ENCODE data around the gene PDIA5.

The PDIA5 gene

DNA sequence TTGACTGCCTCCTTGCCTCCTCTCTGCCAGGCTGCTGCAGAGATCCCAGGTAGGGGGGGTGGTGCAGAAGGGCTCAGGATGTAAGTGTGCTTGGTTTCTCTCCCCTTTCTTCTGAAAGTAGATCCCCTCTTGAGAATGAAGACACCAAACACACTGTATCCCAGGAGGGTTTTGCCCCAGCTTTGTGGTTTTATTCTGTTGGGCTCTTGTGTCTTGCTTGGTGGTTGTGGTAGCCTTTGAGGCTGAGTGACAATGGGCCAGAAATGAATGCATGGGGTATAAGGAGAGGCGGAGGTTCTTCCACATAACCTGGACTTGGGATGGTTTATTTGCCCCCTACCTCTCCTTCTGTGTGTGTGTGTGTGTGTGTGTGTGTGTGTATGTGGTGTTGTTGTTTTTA is 5.7 kb downstream of the PDIA5 start:
- no peak for DNase-seq

DNA sequence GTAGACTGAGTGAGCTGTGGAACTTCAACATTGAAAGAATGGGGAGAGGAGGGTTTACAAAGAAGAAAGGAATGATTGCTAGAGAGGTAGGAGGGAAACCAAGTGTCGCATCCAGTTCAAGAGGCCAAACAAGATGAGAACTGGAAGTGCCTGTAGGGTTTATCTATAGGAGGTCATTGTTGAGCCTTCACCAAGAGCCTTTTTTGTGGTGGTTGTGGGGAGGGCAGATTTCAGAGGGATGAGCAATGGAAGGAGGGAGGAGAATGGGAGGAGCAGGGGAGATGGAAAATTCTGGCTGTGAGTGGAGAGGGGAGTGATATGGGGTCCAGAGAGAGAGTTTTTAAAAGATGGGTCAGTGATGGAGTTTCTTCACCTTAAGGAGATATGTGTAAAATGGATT is 8.5 kb downstream of the PDIA5 start:
- DNase-seq: no peak

DNA sequence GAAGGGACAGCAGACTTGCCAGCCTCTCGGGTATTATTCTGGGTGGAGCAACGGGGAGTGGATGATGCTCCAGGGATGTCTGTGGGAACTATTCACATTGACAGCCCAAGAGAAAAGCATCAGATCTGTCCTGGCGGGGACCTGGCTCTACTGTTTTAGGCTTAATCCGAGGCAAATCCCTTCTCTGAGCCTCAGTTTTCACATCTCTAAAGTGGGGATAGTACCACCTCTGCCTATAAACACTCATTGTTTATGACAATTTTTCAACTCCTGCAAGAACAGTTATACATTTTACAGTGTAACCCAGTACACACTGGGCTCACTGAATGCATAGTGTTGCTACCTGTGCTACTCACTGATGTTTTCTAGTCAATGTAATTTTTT is 9.3 kb downstream of the PDIA5 start:
- DNase-seq: no peak

DNA sequence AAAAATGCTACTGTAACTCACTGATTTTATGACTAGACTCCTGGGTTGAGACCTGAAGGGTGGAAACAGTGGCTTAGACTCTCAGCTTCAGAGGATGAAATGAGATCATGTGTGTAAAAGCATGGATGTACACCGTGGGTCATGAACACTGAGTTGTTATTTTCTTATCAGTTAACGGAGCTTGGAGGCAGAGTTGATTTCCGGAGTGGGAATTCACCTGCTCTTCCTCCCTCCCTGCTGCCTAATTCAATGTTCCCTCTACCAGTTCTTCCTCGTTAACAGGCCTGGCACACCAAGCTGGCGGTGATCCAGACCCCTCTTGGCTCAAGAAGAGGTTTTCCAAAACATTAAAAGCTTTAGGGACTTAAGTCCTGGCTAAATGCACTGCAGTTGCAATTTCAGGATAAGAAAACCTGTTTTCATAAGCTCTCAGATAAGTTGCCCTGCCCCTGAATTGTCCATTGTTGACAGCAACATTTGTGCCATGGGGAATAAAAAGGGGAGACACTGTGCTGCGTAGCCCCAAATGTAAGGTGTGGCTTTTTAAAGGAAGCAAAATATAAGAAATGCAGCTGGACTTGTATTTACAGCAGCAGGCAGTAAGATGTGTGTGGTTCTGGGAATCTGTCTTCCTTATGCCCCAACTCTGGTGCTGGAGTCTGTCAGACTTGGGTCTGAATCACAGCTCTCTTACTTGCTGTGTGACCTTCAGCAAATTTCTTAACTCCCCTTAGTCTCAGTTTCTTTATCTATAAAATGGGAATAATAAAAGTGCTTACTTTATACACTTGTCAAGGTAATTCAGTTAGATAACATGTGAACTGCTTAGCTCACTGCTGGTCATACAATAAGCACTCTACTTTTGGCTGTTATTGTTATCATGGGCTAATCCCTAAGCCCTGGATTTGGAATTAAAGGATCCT is 9.9 kb downstream of the PDIA5 start:
- DNase-seq: peak; percentile 91

DNA sequence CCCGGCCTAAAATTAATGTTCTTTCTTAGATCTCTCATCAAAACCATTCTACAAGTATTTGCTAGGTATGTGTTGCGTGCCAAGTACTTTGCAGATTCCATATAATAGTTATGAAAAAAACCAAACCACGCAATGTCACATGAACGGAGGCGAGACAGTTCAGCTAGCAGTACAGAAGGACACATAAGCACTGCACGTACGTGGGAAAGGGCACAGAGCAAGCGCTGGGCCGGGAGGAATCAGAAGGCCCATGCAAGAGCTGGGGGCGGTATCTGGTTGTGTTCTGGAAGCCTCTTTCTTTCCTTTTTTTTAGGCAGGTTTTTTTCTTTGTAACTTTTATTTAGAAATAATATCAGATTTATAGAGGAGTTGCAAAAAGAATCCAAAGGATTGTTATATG is 11.3 kb downstream of the PDIA5 start:
- DNase-seq: no peak

DNA sequence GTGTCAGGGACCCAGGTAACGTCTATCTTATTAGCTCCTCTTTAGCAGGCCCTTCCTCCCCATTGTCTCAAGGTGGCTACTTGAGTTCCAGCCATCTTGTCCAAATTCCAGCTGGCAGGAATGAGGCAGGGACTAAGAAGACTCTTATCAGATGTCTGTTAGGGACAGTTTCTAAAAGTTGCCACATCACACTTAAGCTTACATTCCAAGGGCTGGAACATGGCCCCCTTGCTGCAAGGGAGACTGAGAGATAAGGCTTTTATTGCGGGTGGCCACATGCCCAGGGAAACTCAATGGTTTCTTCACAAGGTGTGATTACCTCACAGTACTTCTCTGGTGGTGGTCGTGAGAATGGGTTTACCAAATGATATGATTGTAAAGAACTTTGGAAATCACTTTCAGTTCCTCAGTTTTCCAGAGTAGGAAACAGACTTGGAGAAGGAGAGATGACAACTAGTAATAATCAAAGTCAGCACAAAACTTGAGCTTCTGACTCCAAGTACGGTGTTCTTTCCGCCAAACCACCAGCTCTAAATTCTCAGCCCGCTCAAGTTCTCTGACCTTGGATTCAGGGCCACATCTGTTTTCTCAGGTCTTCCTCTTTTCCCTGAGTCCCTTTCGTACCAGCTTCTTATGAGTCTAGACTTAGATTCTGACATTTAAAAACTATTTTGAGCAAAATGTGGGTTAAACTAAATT is 14.2 kb downstream of the PDIA5 start:
- no peak for DNase-seq

DNA sequence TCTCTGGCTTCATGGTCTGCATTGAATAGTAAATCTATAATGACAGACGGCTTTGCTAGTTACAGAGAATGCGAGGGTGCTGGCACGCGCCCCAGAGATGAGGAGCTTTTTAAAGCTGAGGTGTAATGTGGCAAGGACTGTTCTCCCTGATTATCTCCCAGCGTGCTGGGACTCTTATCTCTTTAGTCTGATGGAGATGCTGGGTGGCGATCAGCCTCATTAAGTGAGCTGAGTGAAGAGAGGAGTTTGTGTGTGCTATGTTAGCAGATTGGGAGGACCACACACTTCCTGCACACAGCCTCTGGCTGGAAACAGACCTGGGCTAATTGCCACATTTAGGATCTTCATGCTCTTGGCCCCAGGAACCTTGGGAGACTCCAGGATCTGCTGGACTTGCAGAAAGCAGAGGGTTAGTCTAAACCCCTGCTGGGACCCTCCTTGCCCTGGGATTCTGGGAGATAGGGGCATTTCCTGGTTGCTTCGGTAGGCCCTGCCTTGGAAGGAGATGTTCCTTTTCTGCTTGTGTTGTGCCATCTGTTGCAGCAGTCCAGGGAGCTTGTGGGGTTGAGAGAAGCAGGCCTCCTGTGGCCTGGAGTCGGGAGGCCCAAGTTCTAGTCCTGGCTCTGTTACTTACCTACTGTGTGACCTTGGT is 15.0 kb downstream of the PDIA5 start:
- DNase-seq: peak; percentile 92

DNA sequence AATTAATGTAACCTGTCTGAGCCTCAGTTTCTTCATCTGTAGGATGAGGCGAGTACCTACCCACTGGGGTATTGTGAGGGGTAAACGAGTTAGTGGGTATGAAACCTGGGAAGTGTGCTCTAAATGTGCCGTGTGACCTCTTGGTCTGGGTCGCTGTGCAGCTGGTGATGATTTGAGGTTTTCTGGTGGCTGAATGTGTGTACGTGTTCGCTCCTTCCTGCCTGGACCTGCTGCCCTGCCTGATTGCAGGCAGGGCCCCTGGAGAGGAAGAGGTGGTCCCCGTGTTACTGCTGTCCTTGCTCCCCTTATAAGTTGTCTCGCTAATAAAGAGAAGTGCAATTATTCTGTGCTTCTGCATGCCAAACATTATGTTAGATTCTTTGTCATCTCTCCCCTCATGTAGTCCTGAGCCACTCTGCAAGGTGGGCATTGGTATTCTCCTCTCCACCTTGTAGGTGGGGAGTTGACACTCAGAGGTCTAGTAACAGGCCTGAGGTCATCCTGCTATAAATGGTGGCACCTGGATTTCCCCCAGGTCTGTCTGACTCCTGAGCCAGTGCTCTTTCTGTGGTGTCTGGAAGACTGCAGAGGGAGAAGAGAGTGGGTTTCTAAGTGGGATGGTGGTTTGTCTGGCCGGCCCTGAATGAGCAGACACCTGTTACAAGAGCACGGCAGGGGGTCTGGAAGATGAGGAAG is 15.7 kb downstream of the PDIA5 start:
- no peak for DNase-seq

DNA sequence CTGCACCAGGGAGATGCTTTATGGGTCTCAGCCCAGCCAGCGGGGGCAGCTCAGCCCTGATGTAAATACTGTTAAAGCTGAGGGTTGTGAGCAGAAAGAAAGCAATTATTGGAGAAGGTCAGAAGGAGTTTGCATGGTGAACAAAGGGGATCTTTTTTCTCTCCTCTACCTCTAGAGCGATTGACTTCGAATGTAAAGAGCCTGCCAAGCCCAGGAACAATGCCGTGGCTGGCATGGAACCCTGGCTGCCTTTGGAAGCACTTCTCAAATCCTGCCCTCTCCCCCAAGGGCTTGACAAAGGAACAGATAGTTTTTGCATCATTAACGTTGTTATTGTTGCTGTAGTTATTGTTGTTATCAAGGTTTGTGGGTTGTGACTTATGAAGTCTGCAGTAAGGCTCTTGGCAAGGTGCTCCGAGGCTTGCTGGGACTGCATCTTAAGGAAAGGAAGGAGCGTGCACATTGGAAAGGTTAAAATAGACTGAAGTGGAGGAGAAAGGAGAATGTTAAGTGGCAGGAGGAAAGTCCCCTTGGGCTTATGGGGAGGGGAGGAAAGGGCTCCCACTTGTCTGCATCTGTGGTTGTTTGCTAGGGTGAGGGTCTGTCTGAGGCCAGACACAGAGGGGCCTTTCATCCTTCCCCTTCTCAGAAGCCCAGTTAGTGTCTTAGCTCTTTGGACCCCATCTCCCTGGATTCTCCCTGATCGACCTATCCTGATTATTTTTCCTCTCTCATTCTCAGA is 16.7 kb downstream of the PDIA5 start:
- DNase-seq: peak; percentile 62

DNA sequence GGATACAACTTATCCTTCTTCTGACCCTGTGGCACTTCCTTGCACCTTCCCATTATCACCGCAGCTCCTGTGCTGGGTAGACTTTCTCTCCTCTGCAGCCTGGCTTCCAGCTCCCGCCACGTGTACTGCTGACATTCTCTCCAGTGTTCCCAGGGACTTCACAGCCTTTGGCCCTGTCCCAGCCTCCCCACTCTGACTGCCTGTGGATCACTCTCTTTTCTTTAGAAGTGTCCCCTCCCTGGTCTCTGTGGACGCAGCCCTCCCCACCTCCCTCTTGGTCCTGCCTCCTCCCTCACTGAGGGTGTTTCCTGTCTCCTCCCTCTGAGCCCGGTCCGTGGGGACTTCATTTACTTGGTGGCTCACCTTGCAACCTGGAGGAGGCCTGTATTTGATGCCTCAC is 17.4 kb downstream of the PDIA5 start:
- DNase-seq: peak; percentile 40

DNA sequence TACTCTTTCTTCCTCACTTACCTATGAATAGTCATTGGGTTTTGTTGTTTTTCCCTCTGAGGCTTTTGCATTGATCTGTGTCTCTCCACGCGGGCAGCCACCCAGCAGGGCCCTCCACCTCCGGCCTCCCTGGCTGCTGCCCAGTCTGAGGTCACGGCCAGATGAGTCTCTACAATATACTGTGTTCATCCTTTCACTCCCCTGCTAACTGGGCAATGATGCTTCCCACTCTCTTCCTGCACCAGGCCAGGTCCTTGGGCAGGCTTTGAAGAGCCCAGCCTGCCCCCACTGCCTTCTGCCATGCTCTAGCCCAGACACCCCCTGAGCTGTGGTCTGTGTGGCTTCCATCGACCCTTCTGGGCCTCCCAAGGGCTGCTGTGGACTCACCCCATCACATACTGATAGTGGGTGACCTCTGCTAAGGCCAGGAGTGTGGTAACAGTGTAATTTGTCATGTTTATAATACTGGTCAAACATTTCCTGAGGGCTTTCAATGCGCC is 18.0 kb downstream of the PDIA5 start:
- DNase-seq: peak; percentile 27

DNA sequence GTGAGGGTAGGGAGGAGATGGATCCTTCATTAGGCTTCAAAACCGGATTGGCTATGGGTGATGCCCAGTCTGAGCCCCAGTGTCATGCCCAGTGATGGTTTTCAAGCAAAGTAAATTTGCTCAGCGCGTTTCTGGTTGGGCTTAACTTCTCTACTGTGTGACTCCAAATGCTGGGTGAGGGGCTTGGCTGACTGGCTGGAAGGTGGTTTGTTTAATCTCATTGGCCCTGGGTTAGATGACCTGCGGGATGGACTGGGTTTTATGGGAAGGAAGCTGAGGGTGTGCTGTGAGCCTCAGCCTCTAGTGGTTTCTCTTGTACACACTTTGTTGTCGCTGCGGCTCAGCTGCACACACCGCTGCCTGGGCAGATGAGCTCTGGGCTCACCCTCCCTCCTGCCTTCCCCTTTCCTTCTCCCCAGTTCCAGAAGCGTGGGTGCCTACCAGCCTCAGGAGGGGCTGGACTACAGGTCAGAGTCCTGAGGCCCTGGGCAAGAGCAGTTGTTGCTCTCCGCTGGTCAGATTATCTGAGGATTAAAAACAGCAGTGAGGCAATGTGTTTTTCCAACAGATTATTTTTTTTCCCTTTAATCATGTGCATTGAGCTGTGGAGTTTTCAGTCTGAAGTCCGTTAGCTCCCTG is 18.6 kb downstream of the PDIA5 start:
- peak; percentile 31 for DNase-seq

DNA sequence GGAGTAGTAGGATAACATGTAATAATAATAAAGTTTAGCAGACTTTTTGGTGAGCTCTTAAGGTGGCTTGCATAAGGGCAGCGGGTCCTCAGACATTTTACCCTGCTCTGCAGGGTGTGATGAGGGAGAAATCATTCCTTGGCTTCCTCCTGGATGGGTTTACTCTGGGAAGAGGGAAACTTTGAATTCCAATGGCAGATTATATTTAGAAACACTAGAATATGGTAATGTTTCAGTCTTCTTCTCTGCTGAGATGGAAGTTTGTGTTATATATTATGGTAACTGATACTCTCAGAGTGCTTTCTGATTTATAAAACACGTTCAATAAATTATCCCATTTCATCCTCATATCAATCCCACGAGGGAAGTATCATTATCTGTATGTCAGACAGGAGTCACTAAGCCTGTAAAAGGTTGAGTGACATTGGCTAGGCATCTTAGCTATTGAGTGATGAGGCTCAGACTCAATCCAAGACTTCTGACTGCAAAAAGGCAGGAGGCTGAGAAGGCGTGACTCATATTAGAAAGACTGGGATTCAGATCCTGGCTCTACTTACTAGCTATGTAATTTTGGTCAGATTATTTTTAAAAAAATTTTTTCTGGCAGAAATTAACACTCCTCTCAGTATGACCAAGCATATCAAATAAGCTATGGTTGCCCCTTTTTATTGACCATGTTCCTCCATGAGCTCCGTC is 19.3 kb downstream of the PDIA5 start:
- no peak for DNase-seq

DNA sequence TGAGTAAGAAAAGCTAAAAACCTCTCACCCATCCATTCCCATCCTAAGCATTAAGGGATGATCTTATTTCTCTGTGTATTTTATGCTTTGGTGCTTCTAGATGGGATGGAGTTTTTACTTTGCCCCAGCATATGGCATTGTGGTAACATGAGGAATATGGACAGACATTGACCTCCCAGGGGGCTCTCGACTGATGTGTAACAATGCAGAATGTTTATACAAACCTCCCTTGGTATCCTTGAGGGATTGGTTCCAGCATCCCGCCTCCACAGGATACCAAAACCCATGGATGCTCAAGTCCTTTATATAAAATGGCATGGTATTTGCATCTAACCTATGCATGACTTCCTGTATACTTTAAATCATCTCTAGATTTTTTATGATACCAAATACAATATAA is 21.6 kb downstream of the PDIA5 start:
- no peak for DNase-seq

DNA sequence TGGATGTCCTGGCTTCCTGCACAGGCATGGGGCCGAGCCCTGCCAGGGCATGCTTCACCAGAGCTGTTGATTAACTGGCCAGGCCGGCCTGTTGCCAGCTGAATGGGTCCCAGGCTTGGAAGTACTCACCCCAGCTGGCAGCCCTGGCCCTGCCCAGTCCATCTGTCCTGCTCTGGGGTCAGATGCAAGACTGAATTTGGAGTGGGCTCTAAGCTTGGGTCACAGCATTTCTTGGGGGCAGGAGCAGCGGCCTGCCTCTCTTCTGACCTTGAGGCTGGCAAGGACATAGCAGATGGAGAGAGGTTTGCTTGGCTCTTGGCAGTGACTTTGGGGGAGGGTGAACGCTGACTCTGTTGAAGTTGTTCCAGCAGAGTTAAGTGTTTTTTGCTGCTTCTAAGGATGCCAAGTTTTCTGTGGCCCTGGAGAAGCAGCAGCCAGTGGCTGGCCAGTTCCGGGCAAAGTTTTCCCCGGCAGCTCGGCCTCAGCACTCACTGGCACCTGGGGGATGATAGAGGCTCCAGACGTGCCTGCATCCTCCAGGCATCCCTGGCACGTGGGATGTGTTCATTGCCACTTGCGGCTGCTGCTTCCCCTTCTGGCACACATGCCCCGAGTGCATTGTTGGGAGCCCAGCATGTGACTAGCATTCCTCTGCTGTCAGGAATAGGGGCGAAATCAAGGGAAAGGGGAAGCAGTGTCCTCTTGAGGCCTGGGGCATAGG is 22.9 kb downstream of the PDIA5 start:
- DNase-seq: no peak

DNA sequence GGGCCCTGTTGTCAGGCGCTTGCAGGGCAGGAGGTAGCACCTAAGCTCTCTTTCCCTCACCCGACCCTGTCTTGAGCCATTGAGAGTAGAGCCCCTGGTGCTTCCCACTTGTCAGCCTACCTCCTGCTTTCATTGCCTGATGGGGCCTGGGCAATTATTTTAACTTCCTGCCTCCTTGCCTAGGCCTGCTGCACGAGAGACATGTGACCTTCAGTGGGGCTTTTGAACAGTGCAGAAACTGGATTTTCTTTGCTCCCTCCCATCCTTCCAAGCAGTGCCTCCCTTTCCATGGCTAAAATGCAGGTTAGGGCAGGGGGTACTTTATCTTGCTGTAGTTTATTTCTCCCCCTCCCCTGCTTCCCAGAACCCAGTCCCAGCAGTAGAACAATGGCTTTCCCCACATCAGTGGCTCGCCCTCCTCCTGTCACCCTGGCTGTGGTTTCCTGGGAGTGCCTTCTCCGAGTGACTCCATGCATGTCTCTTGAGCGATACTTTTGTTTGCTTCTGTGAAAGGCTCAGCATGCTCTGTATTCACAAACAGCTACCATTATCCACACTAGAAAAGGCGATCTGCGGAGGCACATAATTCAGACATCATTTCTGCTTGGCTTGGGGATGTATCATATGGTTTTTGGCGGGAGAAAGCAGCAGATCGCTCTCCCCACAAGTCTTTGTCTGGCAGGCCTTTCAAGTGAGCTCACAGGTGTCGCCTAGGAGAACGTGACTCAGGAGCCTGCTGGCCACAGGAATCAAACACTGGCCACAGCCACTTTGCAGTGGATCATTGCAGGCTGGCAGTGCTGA is 24.1 kb downstream of the PDIA5 start:
- DNase-seq: peak; percentile 72

DNA sequence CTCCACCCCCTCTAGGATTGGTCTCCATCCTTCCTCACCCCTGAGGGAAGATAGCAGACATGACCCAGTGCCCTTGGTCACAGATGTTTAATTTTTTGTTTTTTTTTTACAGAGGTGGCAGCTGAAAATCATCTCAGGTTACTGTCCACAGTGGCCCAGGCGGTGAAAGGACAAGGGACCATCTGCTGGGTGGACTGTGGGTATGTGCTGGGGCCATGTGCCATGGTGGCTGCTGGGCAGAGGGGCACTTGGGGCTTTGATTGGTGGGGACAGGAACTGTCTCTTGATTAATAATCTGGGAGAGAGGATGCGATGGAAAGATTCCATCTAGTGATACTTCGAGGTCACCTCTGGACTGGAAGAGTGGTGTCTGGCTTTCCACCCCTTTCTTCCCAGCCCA is 25.4 kb downstream of the PDIA5 start:
- no peak for DNase-seq

DNA sequence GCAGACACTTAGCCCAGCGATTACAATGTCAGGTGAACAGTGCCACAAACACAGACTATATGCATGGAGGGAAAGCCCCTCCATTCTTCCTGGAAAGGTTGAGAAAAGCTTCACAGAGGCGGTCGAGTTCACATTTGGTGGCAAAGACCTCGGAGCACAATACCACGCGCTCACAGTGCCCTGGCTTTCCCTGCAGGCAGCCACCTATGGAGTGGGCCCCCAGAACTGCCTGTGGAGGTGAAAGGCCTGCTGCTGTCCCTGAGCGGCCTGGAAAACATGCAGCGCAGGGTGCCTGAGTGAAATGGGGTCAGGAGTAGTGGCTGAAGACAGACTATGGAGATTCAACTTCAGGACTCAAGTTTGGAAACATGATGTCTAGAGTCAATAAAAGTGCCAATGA is 26.9 kb downstream of the PDIA5 start:
- DNase-seq: no peak

DNA sequence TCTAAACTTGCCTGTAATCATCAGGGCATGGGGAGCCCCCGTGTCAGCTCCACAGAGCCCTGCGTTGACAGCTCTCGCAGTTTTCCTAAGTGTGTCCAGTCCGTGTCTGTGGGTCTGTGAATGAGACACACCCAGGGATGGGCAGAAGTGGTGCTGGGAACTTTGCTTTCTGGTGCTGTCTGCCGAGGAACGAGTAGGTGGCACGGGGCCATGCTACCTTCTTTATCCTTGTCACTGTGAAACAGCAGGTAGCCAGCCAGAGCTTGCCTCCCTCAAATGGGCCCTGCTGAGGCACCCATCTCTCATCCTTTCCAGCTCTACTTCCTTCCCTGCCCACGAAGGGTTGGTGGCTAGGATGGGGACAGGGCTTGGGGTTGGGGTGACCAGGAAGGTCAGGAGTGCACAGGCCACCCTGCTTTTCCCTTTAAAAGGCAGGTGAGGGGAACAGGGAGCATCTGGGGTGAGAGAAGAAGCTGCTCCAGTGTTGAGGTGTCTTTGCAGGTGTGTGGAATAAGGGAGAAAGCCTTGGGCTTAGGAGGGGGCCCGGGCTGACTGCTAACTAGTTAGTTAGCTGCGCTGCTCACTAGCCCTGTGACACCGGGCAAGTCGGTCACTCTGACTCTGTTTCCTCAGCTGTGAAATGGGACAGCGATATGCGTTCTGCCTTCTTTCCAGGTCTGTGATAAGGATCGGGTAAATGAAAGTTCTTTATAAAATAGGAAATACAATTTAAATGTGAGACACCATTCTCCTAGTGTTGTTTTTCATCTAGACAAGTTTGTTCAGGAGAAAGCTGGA is 27.9 kb downstream of the PDIA5 start:
- DNase-seq: no peak
